Measurements from ENCODE around the gene SMIM10.
A peak's percentile ranks its signal among the peaks of the same experiment; 100 is the strongest.
"Not testable (repeated sequence)": the region's sequence is repeated elsewhere in the genome, so short reads cannot be mapped to it uniquely, and the experiment has no call there.

SMIM10 gene

DNA sequence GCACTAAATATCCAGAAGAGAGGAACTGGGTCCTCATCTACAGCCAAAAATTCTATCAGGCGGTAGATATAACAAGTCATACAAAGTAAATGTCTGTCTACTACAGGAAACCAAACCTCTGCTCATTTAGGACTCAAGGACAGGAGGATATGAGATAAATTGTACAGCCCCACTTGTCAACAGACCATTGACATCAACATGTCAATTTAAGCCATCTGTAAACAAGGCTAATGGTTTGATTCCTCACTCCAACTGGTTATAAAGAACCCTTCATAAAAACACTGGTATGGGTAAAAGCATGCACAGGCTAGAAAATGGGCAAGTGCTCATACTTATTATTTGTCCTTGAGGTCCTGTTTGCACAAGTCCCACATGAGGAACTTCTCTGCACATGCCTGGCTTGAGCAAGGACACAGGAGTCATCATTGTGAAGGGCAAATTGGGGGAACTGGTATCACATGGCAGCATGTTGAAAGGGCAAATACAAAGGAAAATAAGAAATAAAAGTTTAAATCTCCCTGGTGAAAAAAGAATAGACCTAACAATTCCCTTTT lies 18.3 kb downstream of the SMIM10 start:
- Histone ChIP-seq H3K27ac (no peak overlapping the region), H3K4me3 (no peak overlapping the region)

- H3K27ac ChIP-seq, result no peak overlapping the region
- H3K4me3 ChIP-seq, result no peak overlapping the region
Observed at GRCh38 chrX:135009838-135010237, 19.0 kb downstream of the SMIM10 start.

DNA sequence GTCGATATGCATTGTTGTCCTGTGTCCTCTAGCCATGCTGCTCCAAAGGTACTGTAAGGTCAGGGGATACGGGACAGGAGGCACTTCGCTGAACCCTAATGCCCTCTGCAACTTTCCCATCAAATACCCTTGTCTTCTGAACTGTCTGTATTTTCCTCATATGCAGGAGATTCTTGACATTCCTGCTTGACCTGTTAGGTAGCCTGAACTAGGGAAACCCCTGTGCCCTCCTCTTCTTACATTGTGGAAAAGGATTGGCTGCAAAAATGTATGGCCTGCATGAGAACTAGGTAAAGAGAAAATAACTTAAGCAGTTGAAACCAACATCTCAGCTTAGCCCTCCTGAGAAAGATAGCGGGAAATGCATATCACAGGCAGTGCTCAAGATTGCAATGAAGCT lies 20.1 kb downstream of the SMIM10 start:
- Histone ChIP-seq H3K4me3 (no peak overlapping the region), H3K27ac (no peak overlapping the region)

- Histone ChIP-seq H3K4me3 (no peak overlapping the region), H3K27ac (no peak overlapping the region)
Observed at GRCh38 chrX:135015523-135016245, 24.9 kb downstream of the SMIM10 start.

- H3K27ac ChIP-seq, H3K4me3 ChIP-seq: not testable (repeated sequence)
Observed at GRCh38 chrX:135019890-135020289, 29.1 kb downstream of the SMIM10 start.

DNA sequence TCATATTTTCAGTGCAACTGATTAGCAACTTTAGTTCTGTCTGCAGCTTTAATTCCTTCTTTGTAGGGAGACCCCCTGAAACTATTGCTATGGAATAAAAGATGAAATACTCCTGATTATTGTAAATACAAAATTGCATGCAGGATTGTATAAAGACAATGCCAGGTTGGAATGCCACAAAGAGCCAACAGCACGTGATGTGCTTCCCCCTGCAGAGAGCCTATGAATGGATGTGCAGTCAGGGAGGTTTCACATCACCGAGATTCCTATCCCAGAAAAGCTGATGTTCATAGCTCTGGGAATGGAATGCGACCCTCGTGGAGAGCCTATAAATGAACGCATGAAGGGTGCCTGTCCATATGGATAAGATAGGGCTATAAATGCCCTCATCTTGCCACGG lies 33.0 kb downstream of the SMIM10 start:
- H3K4me3 ChIP-seq, H3K27ac ChIP-seq: not testable (repeated sequence)

DNA sequence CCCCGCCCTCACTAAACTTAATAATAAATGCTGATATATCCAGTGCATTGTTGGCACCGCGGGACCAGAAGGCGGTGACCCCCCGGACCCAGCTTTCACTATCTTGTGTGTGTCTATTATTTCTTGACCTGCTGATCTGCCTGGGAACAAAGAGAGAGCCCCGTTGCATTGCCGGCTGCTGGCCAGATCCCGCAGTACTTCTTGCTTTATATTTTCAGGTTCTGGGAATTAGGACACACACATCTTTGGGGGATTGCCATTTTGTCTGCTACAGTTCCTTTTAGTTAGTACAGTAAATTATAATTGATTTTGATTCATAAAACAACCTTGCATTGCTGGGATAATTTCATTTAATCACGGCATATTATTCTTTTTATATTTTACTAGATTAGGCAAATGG lies 33.7 kb downstream of the SMIM10 start:
- Histone ChIP-seq H3K4me3 (peak overlapping the region in 1 of 7 experiments; percentile 12), H3K27ac (peak overlapping the region in 4 of 21 experiments; percentile 6 to 42 (median 28))

DNA sequence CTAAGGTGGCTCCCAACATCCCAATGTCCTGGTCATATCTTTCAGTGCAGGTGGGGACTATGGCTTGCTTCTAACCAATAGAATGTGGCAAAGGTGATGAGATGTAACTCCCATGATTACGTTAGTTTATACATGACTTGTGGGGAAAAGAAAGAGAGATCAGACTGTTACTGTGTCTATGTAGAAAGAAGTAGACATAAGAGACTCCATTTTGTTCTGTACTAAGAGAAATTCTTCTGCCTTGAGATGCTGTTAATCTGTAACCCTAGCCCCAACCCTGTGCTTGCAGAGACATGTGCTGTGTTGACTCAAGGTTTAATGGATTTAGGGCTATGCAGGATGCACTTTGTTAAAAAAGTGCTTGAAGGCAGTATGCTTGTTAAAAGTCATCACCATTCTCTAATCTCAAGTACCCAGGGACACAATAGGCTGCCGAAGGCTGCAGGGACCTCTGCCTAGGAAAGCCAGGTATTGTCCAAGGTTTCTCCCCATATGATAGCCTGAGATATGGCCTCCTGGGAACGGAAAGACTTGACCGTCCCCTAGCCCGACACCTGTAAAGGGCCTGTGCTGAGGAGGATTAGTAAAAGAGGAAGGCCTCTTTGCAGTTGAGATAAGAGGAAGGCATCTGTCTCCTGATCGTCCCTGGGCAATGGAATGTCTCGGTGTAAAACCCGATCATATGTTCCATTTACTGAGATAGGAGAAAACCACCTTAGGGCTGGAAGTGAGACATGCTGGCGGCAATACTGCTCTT lies 39.6 kb downstream of the SMIM10 start:
- H3K27ac ChIP-seq, result not testable (repeated sequence)

GRCh38 chrX:135041149-135042123 lies 50.6 kb downstream of the SMIM10 start:
- not testable (repeated sequence) for H3K27ac ChIP-seq

More for the DNA sequence above, 39.6 kb downstream of the SMIM10 start:
- H3K4me3 ChIP-seq, result not testable (repeated sequence)

More at GRCh38 chrX:135041149-135042123, 50.6 kb downstream of the SMIM10 start:
- H3K4me3 ChIP-seq, result not testable (repeated sequence)
